GM12878 (cell line): ENCODE data around the gene CCZ1B.
"Not testable (repeated sequence)": the region's sequence is repeated elsewhere in the genome, so short reads cannot be mapped to it uniquely, and the experiment has no call there.

ENCODE experiments used
- EED ChIP-seq: sonication (generic); IDR thresholded peaks from 2 replicates; pipeline ENCODE4 v1.6.1; 2016; ENCODE audit warnings: antibody characterized with exemption, low read depth
- ZNF592 ChIP-seq: fragments of 450-650 bp; IDR thresholded peaks from 2 replicates; pipeline ENCODE4 v1.6.1; 2017; ENCODE audit warnings: mild to moderate bottlenecking, moderate library complexity
- TF ChIP-seq, protein P1 (sequence below), 3 experiments: IDR thresholded peaks in 2 of 3; conservative IDR thresholded peaks in 1 of 3; 2 replicates each; pipeline ENCODE4 v1.5.1; 2011; ENCODE audit warnings: low read depth in 3 of 3, low read length in 3 of 3, mild to moderate bottlenecking in 3 of 3, control low read depth in 2 of 3, moderate library complexity in 2 of 3, inconsistent platforms in 1 of 3, mixed read lengths in 1 of 3; ENCODE audit not compliant: control insufficient read depth in 2 of 3, insufficient read depth in 1 of 3; ENCODE audit errors: extremely low read depth in 1 of 3
- TF ChIP-seq, protein P2 (sequence below): fragments of 450-650 bp; IDR thresholded peaks from 2 replicates; pipeline ENCODE4 v1.6.1; 2017; ENCODE audit warnings: mild to moderate bottlenecking, moderate library complexity
- TF ChIP-seq, protein P3 (sequence below): fragments of 450-650 bp; IDR thresholded peaks from 2 replicates; pipeline ENCODE4 v1.6.1; 2016; ENCODE audit warnings: mild to moderate bottlenecking

DNA sequence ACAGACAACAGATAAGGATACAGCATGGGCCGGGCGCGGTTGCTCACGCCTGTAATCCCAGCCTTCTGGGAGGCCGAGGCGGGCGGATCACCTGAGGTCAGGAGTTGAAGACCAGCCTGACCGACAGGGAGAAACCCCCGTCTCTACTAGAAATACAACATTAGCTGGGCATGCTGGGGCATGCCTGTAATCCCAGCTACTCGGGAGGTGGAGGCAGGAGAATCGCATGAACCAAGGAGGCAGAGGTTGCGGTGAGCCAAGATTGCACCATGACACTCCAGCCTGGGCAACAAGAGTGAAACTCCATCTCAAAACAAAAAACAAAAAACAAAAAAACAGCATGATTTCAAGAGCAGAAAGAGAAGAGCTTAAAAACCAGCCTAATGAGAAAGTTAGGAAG is 38.1 kb upstream of the CCZ1B start:
- TF ChIP-seq, protein P1, sequence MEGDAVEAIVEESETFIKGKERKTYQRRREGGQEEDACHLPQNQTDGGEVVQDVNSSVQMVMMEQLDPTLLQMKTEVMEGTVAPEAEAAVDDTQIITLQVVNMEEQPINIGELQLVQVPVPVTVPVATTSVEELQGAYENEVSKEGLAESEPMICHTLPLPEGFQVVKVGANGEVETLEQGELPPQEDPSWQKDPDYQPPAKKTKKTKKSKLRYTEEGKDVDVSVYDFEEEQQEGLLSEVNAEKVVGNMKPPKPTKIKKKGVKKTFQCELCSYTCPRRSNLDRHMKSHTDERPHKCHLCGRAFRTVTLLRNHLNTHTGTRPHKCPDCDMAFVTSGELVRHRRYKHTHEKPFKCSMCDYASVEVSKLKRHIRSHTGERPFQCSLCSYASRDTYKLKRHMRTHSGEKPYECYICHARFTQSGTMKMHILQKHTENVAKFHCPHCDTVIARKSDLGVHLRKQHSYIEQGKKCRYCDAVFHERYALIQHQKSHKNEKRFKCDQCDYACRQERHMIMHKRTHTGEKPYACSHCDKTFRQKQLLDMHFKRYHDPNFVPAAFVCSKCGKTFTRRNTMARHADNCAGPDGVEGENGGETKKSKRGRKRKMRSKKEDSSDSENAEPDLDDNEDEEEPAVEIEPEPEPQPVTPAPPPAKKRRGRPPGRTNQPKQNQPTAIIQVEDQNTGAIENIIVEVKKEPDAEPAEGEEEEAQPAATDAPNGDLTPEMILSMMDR (IDR thresholded peaks at IDR 0.05 in 2 of 3, conservative IDR thresholded peaks at IDR 0.05 in 1 of 3; ENCODE audit: control insufficient read depth in 2 of 3, extremely low read depth in 1 of 3, insufficient read depth in 1 of 3, low read depth in 3 of 3, low read length in 3 of 3), result not testable (repeated sequence)
- TF ChIP-seq, protein P2, sequence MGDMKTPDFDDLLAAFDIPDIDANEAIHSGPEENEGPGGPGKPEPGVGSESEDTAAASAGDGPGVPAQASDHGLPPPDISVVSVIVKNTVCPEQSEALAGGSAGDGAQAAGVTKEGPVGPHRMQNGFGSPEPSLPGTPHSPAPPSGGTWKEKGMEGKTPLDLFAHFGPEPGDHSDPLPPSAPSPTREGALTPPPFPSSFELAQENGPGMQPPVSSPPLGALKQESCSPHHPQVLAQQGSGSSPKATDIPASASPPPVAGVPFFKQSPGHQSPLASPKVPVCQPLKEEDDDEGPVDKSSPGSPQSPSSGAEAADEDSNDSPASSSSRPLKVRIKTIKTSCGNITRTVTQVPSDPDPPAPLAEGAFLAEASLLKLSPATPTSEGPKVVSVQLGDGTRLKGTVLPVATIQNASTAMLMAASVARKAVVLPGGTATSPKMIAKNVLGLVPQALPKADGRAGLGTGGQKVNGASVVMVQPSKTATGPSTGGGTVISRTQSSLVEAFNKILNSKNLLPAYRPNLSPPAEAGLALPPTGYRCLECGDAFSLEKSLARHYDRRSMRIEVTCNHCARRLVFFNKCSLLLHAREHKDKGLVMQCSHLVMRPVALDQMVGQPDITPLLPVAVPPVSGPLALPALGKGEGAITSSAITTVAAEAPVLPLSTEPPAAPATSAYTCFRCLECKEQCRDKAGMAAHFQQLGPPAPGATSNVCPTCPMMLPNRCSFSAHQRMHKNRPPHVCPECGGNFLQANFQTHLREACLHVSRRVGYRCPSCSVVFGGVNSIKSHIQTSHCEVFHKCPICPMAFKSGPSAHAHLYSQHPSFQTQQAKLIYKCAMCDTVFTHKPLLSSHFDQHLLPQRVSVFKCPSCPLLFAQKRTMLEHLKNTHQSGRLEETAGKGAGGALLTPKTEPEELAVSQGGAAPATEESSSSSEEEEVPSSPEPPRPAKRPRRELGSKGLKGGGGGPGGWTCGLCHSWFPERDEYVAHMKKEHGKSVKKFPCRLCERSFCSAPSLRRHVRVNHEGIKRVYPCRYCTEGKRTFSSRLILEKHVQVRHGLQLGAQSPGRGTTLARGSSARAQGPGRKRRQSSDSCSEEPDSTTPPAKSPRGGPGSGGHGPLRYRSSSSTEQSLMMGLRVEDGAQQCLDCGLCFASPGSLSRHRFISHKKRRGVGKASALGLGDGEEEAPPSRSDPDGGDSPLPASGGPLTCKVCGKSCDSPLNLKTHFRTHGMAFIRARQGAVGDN, result not testable (repeated sequence)
- TF ChIP-seq EED, ZNF592: not testable (repeated sequence)
- TF ChIP-seq, protein P3, sequence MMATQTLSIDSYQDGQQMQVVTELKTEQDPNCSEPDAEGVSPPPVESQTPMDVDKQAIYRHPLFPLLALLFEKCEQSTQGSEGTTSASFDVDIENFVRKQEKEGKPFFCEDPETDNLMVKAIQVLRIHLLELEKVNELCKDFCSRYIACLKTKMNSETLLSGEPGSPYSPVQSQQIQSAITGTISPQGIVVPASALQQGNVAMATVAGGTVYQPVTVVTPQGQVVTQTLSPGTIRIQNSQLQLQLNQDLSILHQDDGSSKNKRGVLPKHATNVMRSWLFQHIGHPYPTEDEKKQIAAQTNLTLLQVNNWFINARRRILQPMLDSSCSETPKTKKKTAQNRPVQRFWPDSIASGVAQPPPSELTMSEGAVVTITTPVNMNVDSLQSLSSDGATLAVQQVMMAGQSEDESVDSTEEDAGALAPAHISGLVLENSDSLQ, result not testable (repeated sequence)
